C4-2B (cell line): Measurements from ENCODE around the gene EVI5.

Source experiments
- H3K27ac ChIP-seq: fragments of 450-650 bp; 2 replicates; pipeline ENCODE4 v1.5.1; 2017
- ZFX ChIP-seq: fragments of 450-650 bp; IDR thresholded peaks from 2 replicates; pipeline ENCODE4 v1.6.1; 2017
- TF ChIP-seq, protein P1 (sequence below): fragments of 450-650 bp; conservative IDR thresholded peaks from 2 replicates; pipeline ENCODE4 v1.5.1; 2017; ENCODE audit warnings: mild to moderate bottlenecking

The EVI5 gene

GRCh38 chr1:92784639-92785500, at the start of gene EVI5:
TSS of gene EVI5 (minus strand) at chr1:92785108. CDS start at chr1:92736546, 48,562 bp downstream.
- peak; percentile 84 for TF ChIP-seq ZFX
- TF ChIP-seq, protein P1, sequence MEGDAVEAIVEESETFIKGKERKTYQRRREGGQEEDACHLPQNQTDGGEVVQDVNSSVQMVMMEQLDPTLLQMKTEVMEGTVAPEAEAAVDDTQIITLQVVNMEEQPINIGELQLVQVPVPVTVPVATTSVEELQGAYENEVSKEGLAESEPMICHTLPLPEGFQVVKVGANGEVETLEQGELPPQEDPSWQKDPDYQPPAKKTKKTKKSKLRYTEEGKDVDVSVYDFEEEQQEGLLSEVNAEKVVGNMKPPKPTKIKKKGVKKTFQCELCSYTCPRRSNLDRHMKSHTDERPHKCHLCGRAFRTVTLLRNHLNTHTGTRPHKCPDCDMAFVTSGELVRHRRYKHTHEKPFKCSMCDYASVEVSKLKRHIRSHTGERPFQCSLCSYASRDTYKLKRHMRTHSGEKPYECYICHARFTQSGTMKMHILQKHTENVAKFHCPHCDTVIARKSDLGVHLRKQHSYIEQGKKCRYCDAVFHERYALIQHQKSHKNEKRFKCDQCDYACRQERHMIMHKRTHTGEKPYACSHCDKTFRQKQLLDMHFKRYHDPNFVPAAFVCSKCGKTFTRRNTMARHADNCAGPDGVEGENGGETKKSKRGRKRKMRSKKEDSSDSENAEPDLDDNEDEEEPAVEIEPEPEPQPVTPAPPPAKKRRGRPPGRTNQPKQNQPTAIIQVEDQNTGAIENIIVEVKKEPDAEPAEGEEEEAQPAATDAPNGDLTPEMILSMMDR: no peak; the same call in 1 of the 2 replicates

GRCh38 chr1:92834617-92835016, 49.7 kb upstream of the EVI5 start:
- H3K27ac ChIP-seq: no peak overlapping the region
- TF ChIP-seq, protein P1: no peak

More at GRCh38 chr1:92784639-92785500, at the start of gene EVI5:
- peak within 1 kb of the TSS; percentile 76 for H3K27ac ChIP-seq

GRCh38 chr1:92833840-92834239, 48.9 kb upstream of the EVI5 start:
- no peak for TF ChIP-seq ZFX
- TF ChIP-seq, protein P1: no peak
- no peak overlapping the region for H3K27ac ChIP-seq

- TF ChIP-seq, protein P1: no peak
- TF ChIP-seq ZFX: no peak
- peak overlapping the region; percentile 94 for H3K27ac ChIP-seq
Measured at GRCh38 chr1:92832537-92833114, 47.7 kb upstream of the EVI5 start.

- peak; percentile 83 for TF ChIP-seq ZFX
- TF ChIP-seq, protein P1: peak; percentile 99
- peak within 1 kb of the TSS; percentile 94 for H3K27ac ChIP-seq
Measured at GRCh38 chr1:92831762-92832536, 47.0 kb upstream of the EVI5 start, which contains the start of gene RPL5. TSS of gene RPL5 (plus strand) at chr1:92832040. CDS start at chr1:92832115, 75 bp downstream.

DNA sequence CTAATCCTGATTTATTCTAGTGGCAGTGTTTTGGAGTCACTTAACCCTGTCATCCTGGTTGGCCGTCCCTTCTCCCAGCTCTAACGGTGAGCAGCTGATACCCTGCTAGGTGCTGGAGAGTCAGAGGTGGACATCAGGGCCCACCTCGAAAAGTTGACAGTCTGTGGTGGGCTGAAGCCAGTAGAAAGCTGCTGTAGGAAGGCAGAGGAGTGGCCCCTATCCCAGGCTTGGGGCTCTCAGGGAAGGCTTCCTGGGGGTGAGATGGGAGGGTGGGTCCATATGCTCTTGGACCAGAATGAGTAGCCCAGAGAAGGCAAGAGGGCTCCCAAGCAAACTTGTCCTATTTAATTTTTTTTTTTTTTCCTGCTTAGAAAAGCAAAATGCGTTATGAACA, 46.5 kb upstream of the EVI5 start:
- TF ChIP-seq, protein P1: no peak
- no peak for TF ChIP-seq ZFX
- H3K27ac ChIP-seq: peak overlapping the region; percentile 94
